SK-N-SH (cell line): ENCODE measurements around the gene SYNDIG1L. TPM values are rescaled to one million over a fixed set of nuclear protein-coding genes. Genes with fewer than 3 reads are reported as not detected.

Experiments
- CTCF ChIA-PET: fragments of 300-600, 350-600 bp; formaldehyde crosslinking; extraction: SDS; loops from one replicate; lab custom pipeline; 2021; lab: Yijun Ruan, JAX
- POLR2A ChIA-PET: fragments of 350-600 bp; sonication (Branson Sonifier 250); formaldehyde crosslinking; extraction: SDS; loops from one replicate; lab custom pipeline; 2020; ENCODE audit warnings: antibody characterized with exemption, inconsistent platforms; lab: Yijun Ruan, JAX
- DNase-seq: peaks from one replicate; pipeline ENCODE4 v3.0.0; 2012
- H2AFZ ChIP-seq: fragments of 200-600 bp; sonication (generic); 2 replicates; pipeline ENCODE4 v1.8.1; 2016; ENCODE audit warnings: antibody characterized with exemption, mild to moderate bottlenecking, low read depth
- H3F3A ChIP-seq: fragments of 200-600 bp; sonication (generic); replicated peaks from 2 replicates; pipeline ENCODE3; 2016; ENCODE audit warnings: antibody characterized with exemption, mild to moderate bottlenecking; ENCODE audit not compliant: insufficient read depth
- H3K27ac ChIP-seq, 2 experiments: fragments of 200-500 bp in 1 of 2; fragments of 200-600 bp in 1 of 2; sonication (Bioruptor generic) in 1 of 2; sonication (generic), shearing (Covaris generic) in 1 of 2; 2 replicates each; pipeline versions ENCODE4 v1.5.1 to v1.6.1; 2014 to 2016; ENCODE audit warnings: low read depth in 2 of 2, inconsistent platforms in 1 of 2, low read length in 1 of 2, mild to moderate bottlenecking in 1 of 2, mixed read lengths in 1 of 2
- H3K27me3 ChIP-seq: fragments of 200-600 bp; sonication (generic), shearing (Covaris generic); 2 replicates; pipeline ENCODE4 v1.6.1; 2016; ENCODE audit warnings: mixed run types; ENCODE audit not compliant: insufficient read depth
- H3K36me3 ChIP-seq, 2 experiments: fragments of 200-500 bp in 1 of 2; fragments of 200-600 bp in 1 of 2; sonication (Bioruptor generic) in 1 of 2; sonication (generic) in 1 of 2; replicated peaks in 1 of 2; 2 replicates each; pipeline versions ENCODE3 to v1.5.1; 2014 to 2016; ENCODE audit warnings: low read length in 1 of 2, mild to moderate bottlenecking in 1 of 2; ENCODE audit not compliant: insufficient read depth in 2 of 2, control insufficient read depth in 1 of 2
- H3K4me1 ChIP-seq, 2 experiments: fragments of 200-500 bp in 1 of 2; fragments of 200-600 bp in 1 of 2; sonication (Bioruptor generic) in 1 of 2; sonication (generic), shearing (Covaris generic) in 1 of 2; 2 replicates each; pipeline versions ENCODE4 v1.5.1 to v1.6.1; 2014 to 2016; ENCODE audit warnings: low read depth in 1 of 2, low read length in 1 of 2, mixed run types in 1 of 2; ENCODE audit not compliant: insufficient read depth in 2 of 2, control insufficient read depth in 1 of 2
- H3K4me2 ChIP-seq: fragments of 200-600 bp; sonication (generic), shearing (Covaris generic); 2 replicates; pipeline ENCODE4 v1.6.1; 2017; ENCODE audit warnings: mixed run types
- H3K4me3 ChIP-seq, 2 experiments: fragments of 200-500 bp in 1 of 2; fragments of 200-600 bp in 1 of 2; sonication (Bioruptor generic) in 1 of 2; sonication (generic), shearing (Covaris generic) in 1 of 2; 2 replicates each; pipeline versions ENCODE4 v1.5.1 to v1.8.1; 2014 to 2016; ENCODE audit warnings: low read depth in 2 of 2, inconsistent platforms in 1 of 2, low read length in 1 of 2, mild to moderate bottlenecking in 1 of 2, mixed read lengths in 1 of 2, moderate library complexity in 1 of 2
- H3K79me2 ChIP-seq: fragments of 200-600 bp; sonication (generic); 2 replicates; pipeline ENCODE4 v1.8.1; 2017; ENCODE audit warnings: mild to moderate bottlenecking; ENCODE audit not compliant: insufficient read depth
- H3K9ac ChIP-seq: fragments of 200-600 bp; sonication (generic); 2 replicates; pipeline ENCODE4 v1.6.1; 2017; ENCODE audit warnings: mixed run types
- H3K9me2 ChIP-seq: fragments of 200-600 bp; sonication (generic); 2 replicates; pipeline ENCODE4 v1.6.1; 2017; ENCODE audit warnings: mixed run types
- H3K9me3 ChIP-seq: fragments of 200-600 bp; sonication (generic); 2 replicates; pipeline ENCODE4 v1.6.1; 2017; ENCODE audit warnings: mixed run types, mild to moderate bottlenecking, moderate library complexity
- H4K20me1 ChIP-seq: fragments of 200-600 bp; sonication (generic); 2 replicates; pipeline ENCODE4 v1.6.1; 2017; ENCODE audit warnings: mild to moderate bottlenecking, mixed run types; ENCODE audit not compliant: insufficient read depth
- ELF1 ChIP-seq: IDR thresholded peaks from 2 replicates; pipeline ENCODE4 v1.4.0; 2012
- EP300 ChIP-seq, 2 experiments: IDR thresholded peaks; 2 replicates each; pipeline versions ENCODE4 v1.4.0 to v1.6.1; 2012; ENCODE audit warnings: borderline replicate concordance in 1 of 2, low read depth in 1 of 2, low read length in 1 of 2
- FOXJ3 ChIP-seq: sonication (generic); formaldehyde crosslinking; IDR thresholded peaks from 2 replicates; pipeline ENCODE4 v1.5.1; 2020; ENCODE audit warnings: mild to moderate bottlenecking, missing genetic modification reagents
- GABPA ChIP-seq: IDR thresholded peaks from 2 replicates; pipeline ENCODE4 v1.4.0; 2012; ENCODE audit warnings: low read depth, mild to moderate bottlenecking
- IRF3 ChIP-seq: fragments of 150-350 bp; IDR thresholded peaks from 2 replicates; pipeline ENCODE4 v1.6.1; 2016; ENCODE audit warnings: mild to moderate bottlenecking, low read depth, low read length
- JUND ChIP-seq: IDR thresholded peaks from 2 replicates; pipeline ENCODE4 v1.4.0; 2012
- MEF2A ChIP-seq: IDR thresholded peaks from 2 replicates; pipeline ENCODE4 v1.4.0; 2012; ENCODE audit warnings: low read depth, borderline replicate concordance
- MXI1 ChIP-seq: IDR thresholded peaks from 2 replicates; pipeline ENCODE4 v1.6.1; 2012; ENCODE audit warnings: mild to moderate bottlenecking, low read depth, low read length, improper control_type of control experiment
- NFIC ChIP-seq: IDR thresholded peaks from 2 replicates; pipeline ENCODE4 v1.4.0; 2012; ENCODE audit warnings: borderline replicate concordance
- RCOR1 ChIP-seq: fragments of 150-350 bp; IDR thresholded peaks from 2 replicates; pipeline ENCODE4 v1.6.1; 2017; ENCODE audit warnings: antibody characterized with exemption, low read length
- RXRA ChIP-seq: IDR thresholded peaks from 2 replicates; pipeline ENCODE4 v1.4.0; 2012; ENCODE audit warnings: low read depth, mild to moderate bottlenecking, borderline replicate concordance
- SIN3A ChIP-seq: IDR thresholded peaks from 2 replicates; pipeline ENCODE4 v1.6.1; 2012; ENCODE audit warnings: low read depth, mild to moderate bottlenecking, low read length, moderate library complexity, borderline replicate concordance
- SMC3 ChIP-seq: IDR thresholded peaks from 2 replicates; pipeline ENCODE4 v1.6.1; 2012; ENCODE audit warnings: low read depth, low read length, improper control_type of control experiment
- TEAD4 ChIP-seq: IDR thresholded peaks from 2 replicates; pipeline ENCODE4 v1.4.0; 2012; ENCODE audit warnings: mild to moderate bottlenecking, borderline replicate concordance; ENCODE audit not compliant: insufficient read depth
- YY1 ChIP-seq: IDR thresholded peaks from 2 replicates; pipeline ENCODE4 v1.4.0; 2012; ENCODE audit warnings: low read depth, mild to moderate bottlenecking
- ZBTB33 ChIP-seq: IDR thresholded peaks from 2 replicates; pipeline ENCODE4 v1.4.0; 2012; ENCODE audit warnings: low read depth, borderline replicate concordance
- WGBS: methylation state at CpG from one replicate; pipeline ENCODE4 v1.1.6; 2017; ENCODE audit warnings: low lambda C conversion rate; 5-methylcytosine and 5-hydroxymethylcytosine counted together
- polyA plus RNA-seq, 3 experiments: library from polyadenylated mRNA; depleted of rRNA; stranded (reverse); fragments of >200 nt; gene quantifications; 2 replicates each; pipeline ENCODE4 v1.2.3, GENCODE V29; 2012
- TF ChIP-seq, protein P1 (sequence below): fragments of 150-350 bp; IDR thresholded peaks from 2 replicates; pipeline ENCODE4 v1.6.1; 2017; ENCODE audit warnings: antibody characterized with exemption, low read length, low read depth, borderline replicate concordance
- TF ChIP-seq, protein P2 (sequence below): IDR thresholded peaks from 2 replicates; pipeline ENCODE4; 2012
- TF ChIP-seq, protein P3 (sequence below): IDR thresholded peaks from 2 replicates; pipeline ENCODE4 v1.4.0; 2012; ENCODE audit warnings: low read depth
- TF ChIP-seq, protein P4 (sequence below): IDR thresholded peaks from 2 replicates; pipeline ENCODE4 v1.6.1; 2012; ENCODE audit warnings: mild to moderate bottlenecking, low read depth, low read length, moderate library complexity

The SYNDIG1L gene
- polyA plus RNA-seq, 1 of the 3 experiments (the other 2 are of a cell fraction): not detected

GRCh38 chr14:74438351-74438915 lies 12.4 kb upstream of the SYNDIG1L start:
- peaks cover 35% of the 10 kb centered on the region for H3K27me3 ChIP-seq
- H3F3A ChIP-seq: no peaks in the 10 kb centered on the region
- H3K79me2 ChIP-seq: no peaks in the 10 kb centered on the region
- H3K4me1 ChIP-seq: no peaks in the 10 kb centered on the region
- no peak overlapping the region for H2AFZ ChIP-seq
- H3K4me3 ChIP-seq: no peak overlapping the region
- no peak overlapping the region for H3K9ac ChIP-seq
- no peak overlapping the region for H3K27ac ChIP-seq
- H4K20me1 ChIP-seq: no peaks in the 10 kb centered on the region
- DNase-seq: no peak
- no peaks in the 10 kb centered on the region for H3K9me2 ChIP-seq
- H3K36me3 ChIP-seq: no peaks in the 10 kb centered on the region
- H3K9me3 ChIP-seq: no peaks in the 10 kb centered on the region
- POLR2A ChIA-PET: no interaction called here
- CTCF ChIA-PET: interaction anchor here (0.8 to 1.3 kb wide), 2 partner anchors 12 to 40 kb away, joined by 5 read pairs; partner anchors contain the start of gene SYNDIG1L
- TF ChIP-seq, protein P1, sequence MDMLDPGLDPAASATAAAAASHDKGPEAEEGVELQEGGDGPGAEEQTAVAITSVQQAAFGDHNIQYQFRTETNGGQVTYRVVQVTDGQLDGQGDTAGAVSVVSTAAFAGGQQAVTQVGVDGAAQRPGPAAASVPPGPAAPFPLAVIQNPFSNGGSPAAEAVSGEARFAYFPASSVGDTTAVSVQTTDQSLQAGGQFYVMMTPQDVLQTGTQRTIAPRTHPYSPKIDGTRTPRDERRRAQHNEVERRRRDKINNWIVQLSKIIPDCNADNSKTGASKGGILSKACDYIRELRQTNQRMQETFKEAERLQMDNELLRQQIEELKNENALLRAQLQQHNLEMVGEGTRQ: no peak
- TF ChIP-seq TEAD4 (no peak), GABPA (no peak), SMC3 (no peak), ZBTB33 (no peak), RXRA (no peak), NFIC (no peak), RCOR1 (no peak), YY1 (no peak), JUND (no peak), FOXJ3 (CRISPR knock-in tag) (no peak), ELF1 (no peak), MXI1 (no peak), SIN3A (no peak), IRF3 (no peak), MEF2A (no peak), EP300 (IDR thresholded peaks at IDR 0.05; ENCODE audit: borderline replicate concordance in 1 of 2, low read depth in 1 of 2, low read length in 1 of 2) (no peak)
- TF ChIP-seq, protein P2, sequence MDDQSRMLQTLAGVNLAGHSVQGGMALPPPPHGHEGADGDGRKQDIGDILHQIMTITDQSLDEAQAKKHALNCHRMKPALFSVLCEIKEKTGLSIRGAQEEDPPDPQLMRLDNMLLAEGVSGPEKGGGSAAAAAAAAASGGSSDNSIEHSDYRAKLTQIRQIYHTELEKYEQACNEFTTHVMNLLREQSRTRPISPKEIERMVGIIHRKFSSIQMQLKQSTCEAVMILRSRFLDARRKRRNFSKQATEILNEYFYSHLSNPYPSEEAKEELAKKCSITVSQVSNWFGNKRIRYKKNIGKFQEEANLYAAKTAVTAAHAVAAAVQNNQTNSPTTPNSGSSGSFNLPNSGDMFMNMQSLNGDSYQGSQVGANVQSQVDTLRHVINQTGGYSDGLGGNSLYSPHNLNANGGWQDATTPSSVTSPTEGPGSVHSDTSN: no peak
- TF ChIP-seq, protein P3, sequence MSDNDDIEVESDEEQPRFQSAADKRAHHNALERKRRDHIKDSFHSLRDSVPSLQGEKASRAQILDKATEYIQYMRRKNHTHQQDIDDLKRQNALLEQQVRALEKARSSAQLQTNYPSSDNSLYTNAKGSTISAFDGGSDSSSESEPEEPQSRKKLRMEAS: no peak
- TF ChIP-seq, protein P4, sequence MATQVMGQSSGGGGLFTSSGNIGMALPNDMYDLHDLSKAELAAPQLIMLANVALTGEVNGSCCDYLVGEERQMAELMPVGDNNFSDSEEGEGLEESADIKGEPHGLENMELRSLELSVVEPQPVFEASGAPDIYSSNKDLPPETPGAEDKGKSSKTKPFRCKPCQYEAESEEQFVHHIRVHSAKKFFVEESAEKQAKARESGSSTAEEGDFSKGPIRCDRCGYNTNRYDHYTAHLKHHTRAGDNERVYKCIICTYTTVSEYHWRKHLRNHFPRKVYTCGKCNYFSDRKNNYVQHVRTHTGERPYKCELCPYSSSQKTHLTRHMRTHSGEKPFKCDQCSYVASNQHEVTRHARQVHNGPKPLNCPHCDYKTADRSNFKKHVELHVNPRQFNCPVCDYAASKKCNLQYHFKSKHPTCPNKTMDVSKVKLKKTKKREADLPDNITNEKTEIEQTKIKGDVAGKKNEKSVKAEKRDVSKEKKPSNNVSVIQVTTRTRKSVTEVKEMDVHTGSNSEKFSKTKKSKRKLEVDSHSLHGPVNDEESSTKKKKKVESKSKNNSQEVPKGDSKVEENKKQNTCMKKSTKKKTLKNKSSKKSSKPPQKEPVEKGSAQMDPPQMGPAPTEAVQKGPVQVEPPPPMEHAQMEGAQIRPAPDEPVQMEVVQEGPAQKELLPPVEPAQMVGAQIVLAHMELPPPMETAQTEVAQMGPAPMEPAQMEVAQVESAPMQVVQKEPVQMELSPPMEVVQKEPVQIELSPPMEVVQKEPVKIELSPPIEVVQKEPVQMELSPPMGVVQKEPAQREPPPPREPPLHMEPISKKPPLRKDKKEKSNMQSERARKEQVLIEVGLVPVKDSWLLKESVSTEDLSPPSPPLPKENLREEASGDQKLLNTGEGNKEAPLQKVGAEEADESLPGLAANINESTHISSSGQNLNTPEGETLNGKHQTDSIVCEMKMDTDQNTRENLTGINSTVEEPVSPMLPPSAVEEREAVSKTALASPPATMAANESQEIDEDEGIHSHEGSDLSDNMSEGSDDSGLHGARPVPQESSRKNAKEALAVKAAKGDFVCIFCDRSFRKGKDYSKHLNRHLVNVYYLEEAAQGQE: no peak
- 56% methylated on average over 3 of the region's 3 CpGs for WGBS
- H3K4me2 ChIP-seq: no peak overlapping the region
